SK-N-DZ (cell line): ENCODE results near the gene GATA2.

ENCODE experiments used
- DNase-seq: peaks from one replicate; pipeline ENCODE4 v3.0.0-alpha.2; 2015; ENCODE audit warnings: low spot score

Gene GATA2

DNA sequence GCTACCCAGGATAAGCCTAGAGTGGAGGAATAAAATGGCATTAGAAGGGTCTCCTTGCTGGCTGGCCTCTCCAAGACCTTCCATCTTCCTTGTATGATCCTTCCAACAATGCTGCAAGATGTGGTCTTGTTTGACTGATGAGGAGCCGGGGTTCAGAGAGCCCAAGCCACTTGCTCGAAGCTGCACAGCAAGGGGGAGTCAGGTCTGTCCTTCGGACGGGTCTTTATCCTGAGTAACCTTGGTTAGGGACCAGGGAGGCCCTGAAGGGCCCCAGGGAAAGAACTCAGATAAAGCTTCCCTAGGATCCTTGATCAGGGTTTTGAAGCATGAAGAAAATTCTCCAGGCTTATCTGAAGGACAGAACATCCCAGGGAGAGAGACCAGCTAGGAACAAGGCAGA is 19.3 kb downstream of the GATA2 start:
- no peak for DNase-seq

- DNase-seq: peak; percentile 74
Observed at GRCh38 chr3:128473180-128473519, 19.9 kb downstream of the GATA2 start.

DNA sequence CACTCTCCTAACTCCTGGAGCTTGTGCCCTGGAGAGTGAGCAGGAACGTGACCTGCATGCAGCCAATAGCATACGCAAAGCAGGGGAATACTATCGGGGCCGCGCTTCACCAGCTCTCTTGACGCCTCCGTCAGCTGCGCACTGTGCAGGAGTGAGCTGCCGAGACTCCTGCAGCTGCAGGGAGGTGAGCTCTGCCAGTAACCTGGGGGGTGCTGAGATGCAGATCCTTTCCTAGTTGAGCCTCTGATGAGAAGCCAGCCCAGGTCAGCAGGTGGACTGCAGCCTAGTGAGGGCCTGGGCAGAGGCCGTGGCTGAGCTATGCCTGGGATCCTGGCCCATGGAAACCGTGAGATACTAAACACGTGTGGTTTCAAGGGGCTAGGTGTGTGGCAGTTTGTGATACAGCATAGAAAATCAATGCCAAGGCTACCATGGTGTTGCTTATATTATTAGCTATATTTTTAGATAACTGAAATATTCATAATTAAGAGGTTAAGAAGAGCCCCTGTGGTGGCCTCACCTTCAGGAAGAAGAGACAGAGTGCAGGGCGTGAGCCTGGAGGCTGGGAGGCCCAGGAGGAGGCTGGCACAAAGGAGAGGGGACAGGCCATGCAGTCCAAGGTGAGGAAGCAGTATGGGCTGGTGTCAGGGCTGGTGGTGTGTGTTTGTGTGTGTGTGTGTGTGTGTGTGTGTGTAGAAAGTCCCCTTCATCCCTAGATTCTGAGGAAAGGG is 20.4 kb downstream of the GATA2 start:
- DNase-seq: peak; percentile 65

GRCh38 chr3:128471720-128472119 is 21.3 kb downstream of the GATA2 start:
- no peak for DNase-seq

- DNase-seq: no peak
Observed at GRCh38 chr3:128471110-128471509, 21.9 kb downstream of the GATA2 start.

DNA sequence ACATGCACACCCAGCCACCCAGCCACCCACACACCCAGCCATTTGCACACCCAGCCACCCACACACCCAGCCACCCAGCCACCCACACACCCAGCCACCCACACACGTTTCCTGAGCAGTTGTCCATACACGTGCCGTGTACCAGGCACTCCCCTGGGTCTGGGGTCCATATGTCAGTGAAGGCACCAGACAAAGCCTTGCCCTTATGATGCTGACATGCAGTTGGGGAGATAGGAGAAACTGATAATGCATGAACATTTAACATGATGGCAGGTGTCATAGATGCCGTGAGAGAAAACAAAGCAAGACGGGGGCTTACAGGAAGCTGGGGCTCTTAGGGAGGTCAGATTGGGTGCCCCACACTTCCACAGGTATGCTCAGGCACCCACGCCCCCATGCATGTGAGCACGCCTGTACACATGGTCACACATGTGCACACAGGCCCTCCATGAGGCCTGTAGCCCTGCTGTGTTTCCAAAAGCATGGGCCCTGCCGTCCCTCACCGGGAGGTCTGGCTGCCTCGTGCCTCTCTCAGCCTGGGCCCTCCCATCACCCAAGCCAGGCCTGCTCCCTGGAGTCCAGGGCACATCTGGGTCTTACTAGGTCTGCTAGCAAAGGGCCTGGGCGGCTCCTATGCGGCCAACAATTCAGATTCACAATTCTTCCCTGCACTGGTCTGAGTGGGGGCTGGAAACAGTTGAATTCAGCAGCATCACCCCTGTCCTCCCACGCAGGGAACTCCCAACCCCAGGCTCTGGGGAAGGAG is 22.7 kb downstream of the GATA2 start:
- peak; percentile 86 for DNase-seq

DNA sequence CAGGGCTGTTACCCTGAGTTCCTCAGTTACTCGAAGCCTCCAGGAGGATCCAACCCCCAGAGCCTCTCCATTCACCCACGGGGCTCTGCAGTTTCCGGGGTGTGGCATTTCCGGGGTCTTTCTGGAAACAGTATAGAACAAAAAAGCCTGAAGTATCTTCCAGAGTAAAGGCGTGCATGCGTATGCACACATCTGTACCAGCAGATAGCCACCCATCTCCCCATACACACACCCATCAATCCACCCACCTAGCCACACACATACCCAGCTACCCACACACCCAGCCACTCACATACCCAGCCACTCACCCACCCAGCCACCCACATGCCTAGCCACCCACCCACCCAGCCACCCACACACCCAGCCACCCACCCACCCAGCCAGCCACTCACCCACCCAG is 23.4 kb downstream of the GATA2 start:
- no peak for DNase-seq

- DNase-seq: no peak
Observed at GRCh38 chr3:128468791-128469527, 24.0 kb downstream of the GATA2 start.

DNA sequence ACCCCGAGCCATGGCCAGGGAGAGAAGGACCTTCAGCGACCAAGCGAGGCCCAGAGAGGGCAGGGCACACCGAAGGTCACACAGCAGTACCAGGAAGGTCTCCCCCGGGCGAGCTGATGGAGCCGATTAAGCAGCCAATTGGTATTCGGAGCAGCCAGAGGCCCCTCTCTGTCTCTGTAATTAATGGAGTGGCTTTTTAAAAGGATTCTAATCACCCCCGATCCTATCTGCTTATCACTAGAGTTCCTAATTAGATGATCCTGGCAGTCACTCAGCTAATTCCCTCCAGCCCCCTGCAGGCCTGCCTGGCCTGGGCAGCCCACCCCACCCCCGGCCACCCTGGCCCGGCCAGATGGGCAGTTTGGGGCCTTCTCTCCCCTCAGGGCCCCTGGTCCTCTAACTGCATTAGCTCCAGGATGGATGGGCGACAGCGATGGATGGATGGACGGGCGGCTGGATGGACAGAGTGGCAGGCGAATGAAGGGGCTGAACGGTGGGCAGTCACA is 24.7 kb downstream of the GATA2 start:
- peak; percentile 95 for DNase-seq

- DNase-seq: no peak
Observed at GRCh38 chr3:128466840-128467541, 26.0 kb downstream of the GATA2 start, which contains the start of gene DNAJB8. TSS of gene DNAJB8 (minus strand) at chr3:128466890. CDS start at chr3:128463245, 3,645 bp downstream.

DNA sequence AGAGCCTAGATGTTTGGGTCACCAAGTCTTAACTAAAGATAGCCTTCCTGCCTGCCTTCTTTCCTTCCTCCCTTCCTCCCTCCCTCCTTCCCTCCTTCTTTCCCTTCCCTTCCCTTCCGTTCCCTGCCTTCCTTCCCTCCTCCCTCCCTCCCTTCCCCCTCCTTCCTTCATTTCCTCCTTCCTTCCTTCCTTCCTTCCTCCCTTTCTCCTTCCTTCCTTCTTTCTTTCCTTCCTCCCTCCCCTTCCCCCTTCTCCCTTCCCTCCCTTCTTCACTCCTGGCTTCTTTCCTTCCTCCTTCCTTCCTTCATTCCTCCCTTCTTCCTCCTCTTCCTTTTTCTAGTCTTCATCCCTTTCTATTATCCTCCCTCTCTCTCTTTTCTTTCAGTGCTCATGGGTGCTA is 28.3 kb downstream of the GATA2 start:
- DNase-seq: no peak

- no peak for DNase-seq
Observed at GRCh38 chr3:128464188-128464587, 28.8 kb downstream of the GATA2 start.

GRCh38 chr3:128463771-128464170 is 29.2 kb downstream of the GATA2 start:
- no peak for DNase-seq

DNA sequence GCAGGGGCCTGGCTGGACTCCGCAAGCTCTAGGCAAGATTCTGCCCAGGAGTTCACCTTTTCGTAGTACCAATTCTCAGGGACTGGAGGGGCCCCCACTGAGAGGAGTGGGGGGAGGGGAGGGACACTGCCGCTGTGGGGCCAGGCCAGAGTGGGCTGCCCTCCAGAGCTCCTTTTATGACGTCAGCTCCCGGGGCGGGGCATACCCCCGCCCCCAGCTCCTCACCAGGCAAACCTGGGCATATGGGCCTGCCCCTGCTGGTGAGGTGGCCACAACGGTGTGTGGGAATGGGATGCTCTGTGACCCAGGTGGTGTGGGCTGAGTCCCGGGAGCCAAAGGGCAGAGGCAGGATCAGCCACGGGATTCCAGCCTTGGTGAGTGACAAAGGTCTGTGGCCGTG is 29.6 kb downstream of the GATA2 start:
- DNase-seq: no peak

DNA sequence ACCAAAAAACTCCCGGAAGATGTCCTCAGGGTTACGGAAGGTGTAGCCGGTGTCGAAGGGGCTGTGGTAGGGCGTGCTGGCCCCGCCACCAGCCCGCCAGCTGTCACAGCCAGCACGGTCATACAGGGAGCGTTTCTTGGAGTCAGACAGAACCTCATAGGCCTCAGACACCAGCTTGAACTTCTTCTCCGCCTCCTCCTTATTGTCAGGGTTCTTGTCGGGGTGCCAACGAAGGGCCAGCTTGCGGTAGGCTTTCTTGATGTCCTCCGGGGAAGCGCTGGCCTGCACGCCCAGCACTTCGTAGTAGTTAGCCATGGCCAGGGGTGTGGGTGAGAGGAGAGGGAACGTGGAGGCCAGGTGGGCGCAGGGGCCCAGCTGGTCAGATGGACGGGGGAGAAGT is 30.1 kb downstream of the GATA2 start:
- no peak for DNase-seq

- DNase-seq: no peak
Observed at GRCh38 chr3:128462341-128462910, 30.6 kb downstream of the GATA2 start.

- no peak for DNase-seq
Observed at GRCh38 chr3:128461731-128462130, 31.3 kb downstream of the GATA2 start.

DNA sequence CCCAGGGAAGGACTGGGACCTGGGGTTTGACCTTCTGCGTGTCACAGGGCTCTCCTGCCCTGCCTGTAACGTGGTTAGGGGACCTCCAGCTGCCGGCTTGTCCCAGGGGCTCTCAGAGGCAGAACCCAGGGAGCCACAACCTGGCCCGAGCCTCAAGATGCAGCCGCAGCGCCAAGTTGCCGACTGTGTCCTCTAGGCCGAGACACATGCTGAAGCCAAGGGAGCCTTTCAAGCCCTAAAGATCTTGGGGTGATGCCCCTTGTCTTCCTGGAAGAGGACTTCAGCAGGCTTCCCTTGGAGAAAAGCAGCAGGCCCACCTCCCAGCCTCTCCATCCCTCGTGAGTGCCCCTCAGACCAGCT is 33.6 kb downstream of the GATA2 start:
- DNase-seq: no peak

DNA sequence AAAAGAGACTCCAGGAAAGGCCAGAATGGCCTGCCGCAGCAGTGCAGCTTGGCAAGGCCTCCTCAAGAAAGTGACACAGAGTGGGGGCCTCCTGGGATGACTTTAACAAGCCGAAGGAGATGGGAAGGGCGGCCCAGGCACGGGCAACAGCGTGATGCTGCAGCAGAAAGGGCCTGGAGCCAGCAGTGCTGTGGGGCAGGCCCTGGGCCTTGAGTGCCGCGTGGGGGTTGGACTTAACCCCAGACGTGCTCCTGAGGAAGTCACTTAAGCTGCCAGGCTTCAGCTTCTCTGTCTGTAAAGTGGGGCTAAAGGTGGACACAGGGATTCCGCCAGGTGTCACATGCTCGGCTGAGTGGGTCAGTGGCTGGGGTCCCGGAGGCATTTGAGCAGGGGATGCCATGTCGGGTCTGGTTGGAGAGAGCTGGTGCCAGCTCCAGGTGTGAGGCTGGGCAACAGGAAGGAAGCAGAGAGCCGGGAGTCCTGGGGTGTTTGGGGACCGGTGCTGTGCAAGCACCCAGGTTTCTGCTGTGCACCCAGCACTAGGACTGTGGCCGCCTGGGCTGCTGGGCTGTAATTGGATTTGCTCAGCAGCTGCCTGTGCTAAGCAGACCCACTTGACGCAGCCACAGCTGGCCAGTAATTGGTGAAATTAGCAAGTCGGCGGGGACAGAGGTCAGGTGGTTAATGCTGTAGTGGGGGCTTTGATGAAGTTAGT is 34.1 kb downstream of the GATA2 start:
- peak; percentile 99 for DNase-seq

DNA sequence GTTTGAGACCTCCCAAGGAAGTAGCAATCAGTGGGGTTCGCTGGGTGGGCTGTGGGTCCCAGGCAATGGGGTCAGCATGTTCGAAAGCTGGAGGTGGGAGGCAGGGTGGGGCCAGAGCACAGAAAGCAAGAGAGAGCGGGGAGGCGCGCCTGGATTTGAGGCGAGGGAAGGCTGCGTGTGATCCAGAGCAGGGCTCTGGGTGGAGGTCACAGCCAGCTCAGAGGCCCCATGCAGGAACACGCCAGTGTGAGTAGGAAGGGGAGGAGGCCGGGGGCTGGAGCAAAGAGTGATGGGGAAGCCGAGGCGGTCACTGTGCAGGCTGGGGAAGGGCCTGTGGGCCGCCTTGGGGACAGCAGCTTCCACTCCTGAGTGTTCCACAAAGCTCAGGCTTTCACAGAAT is 35.1 kb downstream of the GATA2 start:
- DNase-seq: peak; percentile 91
